ENCODE data around the gene PGRMC1.
A peak's percentile ranks its signal among the peaks of the same experiment; 100 is the strongest.
"Not testable (repeated sequence)": the region's sequence is repeated elsewhere in the genome, so short reads cannot be mapped to it uniquely, and the experiment has no call there.

The PGRMC1 gene

GRCh38 chrX:119266364-119266995, 30.4 kb downstream of the PGRMC1 start:
- ATAC-seq = peak; percentile 88
- TF ChIP-seq ZNF565 (CRISPR knock-in tag; conservative IDR thresholded peaks at IDR 0.05; ENCODE audit: low read depth) (no peak), SNAI2 (CRISPR knock-in tag; IDR thresholded peaks at IDR 0.05) (no peak), ZC3H10 (CRISPR knock-in tag; IDR thresholded peaks at IDR 0.05) (no peak), PPARA (CRISPR knock-in tag; IDR thresholded peaks at IDR 0.05; ENCODE audit: borderline replicate concordance) (no peak), CREB5 (CRISPR knock-in tag; IDR thresholded peaks at IDR 0.05; ENCODE audit: low read depth) (no peak), ZFP3 (CRISPR knock-in tag; IDR thresholded peaks at IDR 0.05) (no peak), TSHZ2 (CRISPR knock-in tag; IDR thresholded peaks at IDR 0.05) (no peak), RARB (CRISPR knock-in tag; IDR thresholded peaks at IDR 0.05) (no peak), BACH2 (CRISPR knock-in tag; IDR thresholded peaks at IDR 0.05; ENCODE audit: borderline replicate concordance) (no peak), GLIS3 (CRISPR knock-in tag; IDR thresholded peaks at IDR 0.05) (no peak), ZNF70 (CRISPR knock-in tag; IDR thresholded peaks at IDR 0.05) (no peak), PATZ1 (CRISPR knock-in tag; IDR thresholded peaks at IDR 0.05; ENCODE audit: borderline replicate concordance) (no peak), CSDC2 (CRISPR knock-in tag; IDR thresholded peaks at IDR 0.05) (no peak), ZNF8 (CRISPR knock-in tag; IDR thresholded peaks at IDR 0.05) (no peak)

GRCh38 chrX:119267115-119267514, 31.0 kb downstream of the PGRMC1 start:
- ATAC-seq = not testable (repeated sequence)

- no peak for ATAC-seq
- TF ChIP-seq OSR1 (CRISPR knock-in tag; IDR thresholded peaks at IDR 0.05) = no peak
- no peak for TF ChIP-seq ISL1 (CRISPR knock-in tag; IDR thresholded peaks at IDR 0.05)
- no peak for TF ChIP-seq BACH2 (CRISPR knock-in tag; IDR thresholded peaks at IDR 0.05; ENCODE audit: borderline replicate concordance)
- TF ChIP-seq CSRNP3 (CRISPR knock-in tag; IDR thresholded peaks at IDR 0.05) = no peak
- no peak for TF ChIP-seq POU6F1 (CRISPR knock-in tag; IDR thresholded peaks at IDR 0.05; ENCODE audit: borderline replicate concordance, low read depth)
- no peak for TF ChIP-seq CSDC2 (CRISPR knock-in tag; IDR thresholded peaks at IDR 0.05)
- TF ChIP-seq GLIS3 (CRISPR knock-in tag; IDR thresholded peaks at IDR 0.05) = no peak
- no peak for TF ChIP-seq ZFP30 (CRISPR knock-in tag; IDR thresholded peaks at IDR 0.05)
- TF ChIP-seq TSHZ2 (CRISPR knock-in tag; IDR thresholded peaks at IDR 0.05) = no peak
- TF ChIP-seq ESRRG (CRISPR knock-in tag; IDR thresholded peaks at IDR 0.05) = no peak
- TF ChIP-seq CREB5 (CRISPR knock-in tag; IDR thresholded peaks at IDR 0.05; ENCODE audit: low read depth) = no peak
- TF ChIP-seq SNAI2 (CRISPR knock-in tag; IDR thresholded peaks at IDR 0.05) = no peak
Observed at GRCh38 chrX:119272882-119273419, 36.9 kb downstream of the PGRMC1 start.

Data from SK-N-SH treated with all-trans-retinoic acid at 6 μM for 48 hours (cell line).